GM12865 (cell line): ENCODE results near the gene SPDYC.

Experiments used
- DNase-seq: peaks from one replicate; pipeline ENCODE4 v3.0.0; 2010; ENCODE audit warnings: low read depth
- H3K4me3 ChIP-seq: 2 replicates; pipeline ENCODE4 v1.5.1; 2011; ENCODE audit warnings: mild to moderate bottlenecking, low read depth, low read length, control low read depth
- TF ChIP-seq, protein P1 (sequence below): IDR thresholded peaks from 2 replicates; pipeline ENCODE4 v1.5.1; 2011; ENCODE audit warnings: low read length, control low read depth, low read depth, inconsistent platforms; ENCODE audit not compliant: insufficient read depth; ENCODE audit errors: missing control alignments

Gene SPDYC

DNA sequence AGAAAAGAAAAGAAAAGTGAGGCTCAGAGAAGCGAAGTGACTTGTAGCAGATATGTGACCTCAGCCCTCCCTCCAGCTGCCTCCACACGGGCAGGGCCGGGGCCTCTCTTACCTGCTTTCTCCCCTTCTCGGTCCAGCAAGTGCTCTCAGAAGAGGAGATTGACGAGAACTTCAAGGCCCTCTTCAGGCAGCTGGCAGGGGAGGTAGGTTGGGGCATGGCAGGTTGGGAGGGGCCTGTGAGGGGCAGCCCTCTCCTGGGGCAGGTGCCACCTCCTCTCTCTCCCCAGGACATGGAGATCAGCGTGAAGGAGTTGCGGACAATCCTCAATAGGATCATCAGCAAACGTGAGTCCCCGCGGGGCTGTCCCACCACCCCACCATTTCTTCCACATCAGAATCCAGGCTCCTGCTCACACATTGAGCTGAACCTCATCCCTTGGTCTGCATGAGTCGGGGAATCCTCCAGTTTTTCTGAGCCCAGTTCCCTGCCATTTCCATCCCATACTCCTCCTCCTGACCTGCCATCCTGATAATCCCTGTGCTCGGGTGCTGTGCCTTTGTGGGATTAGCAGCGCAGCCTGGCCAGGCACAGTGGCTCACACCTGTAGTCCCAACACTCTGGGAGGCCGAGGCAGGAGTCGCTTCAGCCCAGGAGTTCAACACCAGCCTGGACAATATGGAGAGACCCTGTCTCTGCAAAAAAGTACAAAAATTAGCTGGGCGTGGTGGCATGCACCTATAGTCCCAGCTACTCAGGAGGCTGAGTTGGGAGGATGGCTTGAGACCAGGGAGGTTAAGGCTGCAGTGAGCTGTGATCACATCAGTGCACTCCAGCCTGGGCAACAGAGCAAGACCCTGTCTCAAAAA lies 38.1 kb downstream of the SPDYC start:
- no peak overlapping the region for H3K4me3 ChIP-seq
- no peak for DNase-seq
- TF ChIP-seq, protein P1, sequence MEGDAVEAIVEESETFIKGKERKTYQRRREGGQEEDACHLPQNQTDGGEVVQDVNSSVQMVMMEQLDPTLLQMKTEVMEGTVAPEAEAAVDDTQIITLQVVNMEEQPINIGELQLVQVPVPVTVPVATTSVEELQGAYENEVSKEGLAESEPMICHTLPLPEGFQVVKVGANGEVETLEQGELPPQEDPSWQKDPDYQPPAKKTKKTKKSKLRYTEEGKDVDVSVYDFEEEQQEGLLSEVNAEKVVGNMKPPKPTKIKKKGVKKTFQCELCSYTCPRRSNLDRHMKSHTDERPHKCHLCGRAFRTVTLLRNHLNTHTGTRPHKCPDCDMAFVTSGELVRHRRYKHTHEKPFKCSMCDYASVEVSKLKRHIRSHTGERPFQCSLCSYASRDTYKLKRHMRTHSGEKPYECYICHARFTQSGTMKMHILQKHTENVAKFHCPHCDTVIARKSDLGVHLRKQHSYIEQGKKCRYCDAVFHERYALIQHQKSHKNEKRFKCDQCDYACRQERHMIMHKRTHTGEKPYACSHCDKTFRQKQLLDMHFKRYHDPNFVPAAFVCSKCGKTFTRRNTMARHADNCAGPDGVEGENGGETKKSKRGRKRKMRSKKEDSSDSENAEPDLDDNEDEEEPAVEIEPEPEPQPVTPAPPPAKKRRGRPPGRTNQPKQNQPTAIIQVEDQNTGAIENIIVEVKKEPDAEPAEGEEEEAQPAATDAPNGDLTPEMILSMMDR = no peak

DNA sequence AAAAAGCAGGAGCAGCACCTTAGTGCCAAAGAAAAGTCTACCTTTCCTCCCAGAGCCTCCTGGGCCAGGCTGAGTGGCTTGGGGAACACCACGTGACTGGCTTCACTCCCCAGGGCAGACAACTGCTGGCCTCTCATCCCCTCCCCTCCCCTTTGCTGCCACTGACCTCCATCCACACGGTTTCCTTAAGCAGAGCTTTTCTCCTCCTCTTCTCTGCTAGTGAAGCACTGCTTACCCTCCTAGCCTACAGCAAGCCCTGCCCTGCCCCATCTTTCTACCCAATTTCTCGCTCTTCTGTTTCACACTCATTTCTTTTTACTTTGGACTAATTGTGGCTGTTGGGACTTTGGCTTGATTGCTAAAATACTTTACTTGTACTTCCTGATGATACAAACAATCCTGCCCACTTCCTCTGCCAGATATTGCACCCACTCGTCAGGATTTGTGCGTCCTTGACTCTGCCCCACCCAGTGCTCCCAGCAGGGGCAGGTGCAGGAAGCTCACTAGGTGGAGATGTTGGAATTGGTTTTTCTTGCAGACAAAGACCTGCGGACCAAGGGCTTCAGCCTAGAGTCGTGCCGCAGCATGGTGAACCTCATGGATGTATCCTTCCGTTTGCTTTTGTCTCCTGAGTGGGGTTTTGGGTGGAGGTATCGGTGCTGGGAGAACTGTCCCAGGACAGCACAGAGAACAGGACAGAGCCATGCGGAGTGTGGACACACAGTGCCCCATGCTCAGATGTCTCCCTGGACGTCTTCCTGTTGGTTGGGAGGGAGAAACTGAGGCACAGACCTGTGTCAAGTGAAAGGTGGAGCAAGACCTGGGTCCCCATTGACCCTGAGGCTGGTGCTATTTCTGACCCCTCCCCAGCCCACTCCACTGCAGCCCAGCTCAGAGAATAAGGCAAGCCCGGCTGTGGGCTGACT lies 39.0 kb downstream of the SPDYC start:
- TF ChIP-seq, protein P1 = no peak
- no peak for DNase-seq
- no peak overlapping the region for H3K4me3 ChIP-seq

GRCh38 chr11:65209711-65210360 lies 39.8 kb downstream of the SPDYC start:
- DNase-seq = no peak
- TF ChIP-seq, protein P1 = no peak
- H3K4me3 ChIP-seq = no peak overlapping the region

DNA sequence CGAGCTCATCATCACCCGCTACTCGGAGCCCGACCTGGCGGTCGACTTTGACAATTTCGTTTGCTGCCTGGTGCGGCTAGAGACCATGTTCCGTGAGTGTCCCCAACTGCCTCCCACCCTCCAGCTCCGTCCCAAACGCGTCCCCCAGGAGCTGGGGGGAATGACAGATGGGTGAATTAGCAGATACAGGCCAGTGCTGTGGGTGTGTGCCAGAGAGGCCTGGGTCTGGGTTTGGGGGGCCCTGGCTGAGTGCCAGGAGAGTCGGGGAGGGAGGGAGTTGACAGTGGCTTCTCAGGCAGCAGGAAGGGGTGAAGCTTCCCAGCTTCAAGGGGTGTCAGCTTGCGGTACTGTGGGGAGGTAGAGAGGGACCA lies 40.3 kb downstream of the SPDYC start:
- no peak overlapping the region for H3K4me3 ChIP-seq
- TF ChIP-seq, protein P1 = no peak
- no peak for DNase-seq

- TF ChIP-seq, protein P1 = no peak
- no peak for DNase-seq
- no peak overlapping the region for H3K4me3 ChIP-seq
Measured at GRCh38 chr11:65210748-65211147, 40.7 kb downstream of the SPDYC start.

DNA sequence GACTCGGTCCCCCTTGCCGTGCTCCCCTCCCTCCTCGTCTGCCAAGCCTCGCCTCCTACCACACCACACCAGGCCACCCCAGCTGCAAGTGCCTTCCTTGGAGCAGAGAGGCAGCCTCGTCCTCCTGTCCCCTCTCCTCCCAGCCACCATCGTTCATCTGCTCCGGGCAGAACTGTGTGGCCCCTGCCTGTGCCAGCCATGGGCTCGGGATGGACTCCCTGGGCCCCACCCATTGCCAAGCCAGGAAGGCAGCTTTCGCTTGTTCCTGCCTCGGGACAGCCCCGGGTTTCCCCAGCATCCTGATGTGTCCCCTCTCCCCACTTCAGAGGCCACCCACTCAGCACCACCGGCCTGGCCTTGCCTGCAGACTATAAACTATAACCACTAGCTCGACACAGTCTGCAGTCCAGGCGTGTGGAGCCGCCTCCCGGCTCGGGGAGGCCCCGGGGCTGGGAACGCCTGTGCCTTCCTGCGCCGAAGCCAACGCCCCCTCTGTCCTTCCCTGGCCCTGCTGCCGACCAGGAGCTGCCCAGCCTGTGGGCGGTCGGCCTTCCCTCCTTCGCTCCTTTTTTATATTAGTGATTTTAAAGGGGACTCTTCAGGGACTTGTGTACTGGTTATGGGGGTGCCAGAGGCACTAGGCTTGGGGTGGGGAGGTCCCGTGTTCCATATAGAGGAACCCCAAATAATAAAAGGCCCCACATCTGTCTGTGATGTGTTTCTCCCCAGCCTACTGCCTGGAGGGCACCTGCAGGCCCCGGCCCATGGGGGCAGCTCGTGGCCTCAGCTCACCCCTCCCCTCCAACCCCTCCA lies 41.5 kb downstream of the SPDYC start:
- no peak overlapping the region for H3K4me3 ChIP-seq
- no peak for DNase-seq
- TF ChIP-seq, protein P1 = no peak
